K562 (cell line): ENCODE data around the gene ADD3. TPM values are rescaled to one million over a fixed set of nuclear protein-coding genes. Genes with fewer than 3 reads are reported as not detected.

Experiments
- ATAC-seq: fragments of 200-7000 bp; cut with Tn5 transposase; 3 replicates; pipeline ENCODE4 v1.9.1; 2020; ENCODE audit warnings: moderate library complexity
- BruUV-seq: library from RNA; stranded (reverse); fragments of 400-500 nt; replicated peaks from 2 replicates; lab custom pipeline; 2021; lab: Mats Ljungman, UMichigan
- CTCF ChIA-PET: fragments of 300-600 bp; formaldehyde crosslinking; extraction: SDS; loops from one replicate; lab custom pipeline; 2021; ENCODE audit warnings: low intra/inter-chr PET ratio; lab: Yijun Ruan, JAX
- POLR2A ChIA-PET: fragments of 300-600, 350-650 bp; sonication (Branson Sonifier 250); formaldehyde crosslinking; extraction: SDS; loops from one replicate; lab custom pipeline; 2021; ENCODE audit warnings: antibody characterized with exemption, inconsistent platforms; lab: Yijun Ruan, JAX
- DNase-seq, 4 experiments: peaks; one replicate each; pipeline versions ENCODE4 v3.0.0 to v3.0.0-alpha.2; 2011 to 2018; ENCODE audit warnings: low spot score in 3 of 4, mixed read lengths in 3 of 4; ENCODE audit errors: extremely low read depth in 1 of 4
- FAIRE-seq: peaks from 2 replicates; lab custom pipeline; 2011; peaks lifted over from hg19 to GRCh38; lab: Jason Lieb, UNC
- H2AFZ ChIP-seq: 2 replicates; pipeline ENCODE4 v1.6.0; 2011; ENCODE audit warnings: low read depth, low read length, control low read depth, inconsistent platforms
- H3K27ac ChIP-seq: fragments of 200-600 bp; 3 replicates; pipeline ENCODE4 v1.8.0; 2011; ENCODE audit warnings: low read depth, mild to moderate bottlenecking, control low read depth, inconsistent platforms, low read length, moderate library complexity, mixed read lengths; ENCODE audit errors: extremely low read depth
- H3K27me3 ChIP-seq, 2 experiments: fragments of 300-600 bp in 1 of 2; 2 replicates in 1 of 2; 3 replicates in 1 of 2; pipeline versions ENCODE4 v1.6.0 to v1.8.0; 2011; ENCODE audit warnings: inconsistent platforms in 2 of 2, low read length in 2 of 2, mild to moderate bottlenecking in 1 of 2, mixed read lengths in 1 of 2, moderate library complexity in 1 of 2; ENCODE audit not compliant: control insufficient read depth in 2 of 2, insufficient read depth in 2 of 2
- H3K36me3 ChIP-seq: fragments of 300-600 bp; 3 replicates; pipeline ENCODE4 v1.8.0; 2011; ENCODE audit warnings: mild to moderate bottlenecking, low read length, inconsistent platforms; ENCODE audit not compliant: control insufficient read depth, insufficient read depth
- H3K4me1 ChIP-seq, 2 experiments: fragments of 200-600 bp in 1 of 2; replicated peaks in 1 of 2; 2 replicates in 1 of 2; 3 replicates in 1 of 2; pipeline versions ENCODE4 v1.5.1 to v1.8.0; 2011; ENCODE audit warnings: inconsistent platforms in 2 of 2, low read length in 2 of 2, mild to moderate bottlenecking in 1 of 2, mixed read lengths in 1 of 2, moderate library complexity in 1 of 2; ENCODE audit not compliant: control insufficient read depth in 2 of 2, insufficient read depth in 2 of 2
- H3K4me2 ChIP-seq: 2 replicates; pipeline ENCODE4 v1.6.1; 2011; ENCODE audit warnings: low read length, control low read depth, inconsistent platforms, mixed read lengths; ENCODE audit not compliant: insufficient read depth
- H3K4me3 ChIP-seq: fragments of 200-600 bp; sonication (generic), shearing (Covaris generic); 2 replicates; pipeline ENCODE4 v1.5.1; 2016; ENCODE audit warnings: control low read depth, inconsistent platforms
- H3K79me2 ChIP-seq: fragments of 200-600 bp; 3 replicates; pipeline ENCODE4 v1.8.0; 2011; ENCODE audit warnings: low read length, inconsistent platforms; ENCODE audit not compliant: control insufficient read depth, insufficient read depth
- H3K9ac ChIP-seq, 2 experiments: 2 replicates each; pipeline versions ENCODE4 v1.6.0 to v1.6.1; 2011; ENCODE audit warnings: low read depth in 2 of 2, low read length in 2 of 2, control low read depth in 1 of 2, inconsistent platforms in 1 of 2, mild to moderate bottlenecking in 1 of 2, mixed read lengths in 1 of 2; ENCODE audit not compliant: insufficient read depth in 1 of 2
- H3K9me1 ChIP-seq: one replicate; pipeline ENCODE4 v1.6.0; 2011; ENCODE audit warnings: inconsistent platforms, mild to moderate bottlenecking, low read length, moderate library complexity; ENCODE audit not compliant: control insufficient read depth, insufficient read depth
- H3K9me3 ChIP-seq: replicated peaks from 2 replicates; pipeline ENCODE4 v1.5.1; 2011; ENCODE audit warnings: low read depth, low read length, inconsistent platforms; ENCODE audit not compliant: control insufficient read depth, insufficient read depth
- H4K20me1 ChIP-seq: replicated peaks from 2 replicates; pipeline ENCODE4 v1.6.1; 2011; ENCODE audit warnings: low read length, inconsistent platforms, mixed read lengths; ENCODE audit not compliant: control insufficient read depth, insufficient read depth
- FOS ChIP-seq: IDR thresholded peaks from 3 replicates; pipeline ENCODE4 v1.6.1; 2011; ENCODE audit not compliant: insufficient read length; ENCODE audit errors: extremely low read depth
- KAT2B ChIP-seq: IDR thresholded peaks from one replicate; pipeline ENCODE4 v1.6.1; 2012; ENCODE audit warnings: low read depth, mild to moderate bottlenecking, control low read depth, inconsistent platforms, low read length, moderate library complexity
- MCM2 ChIP-seq: fragments of 450-650 bp; IDR thresholded peaks from 2 replicates; pipeline ENCODE4 v1.6.1; 2017; ENCODE audit warnings: low read depth, mild to moderate bottlenecking
- NEUROD1 ChIP-seq: fragments of 150-350 bp; IDR thresholded peaks from 2 replicates; pipeline ENCODE4 v1.6.1; 2014; ENCODE audit warnings: borderline replicate concordance, low read length, low read depth; ENCODE audit not compliant: partially characterized antibody
- NFIX ChIP-seq: fragments of 250-450 bp; sonication (Bioruptor Pico); IDR thresholded peaks from 2 replicates; pipeline ENCODE4 v1.4.0; 2020; ENCODE audit warnings: low read depth, mild to moderate bottlenecking, moderate library complexity
- RBM34 ChIP-seq: fragments of 200-400 bp; formaldehyde crosslinking; IDR thresholded peaks from 2 replicates; pipeline ENCODE4 v1.6.1; 2018; ENCODE audit warnings: low read length, borderline replicate concordance; ENCODE audit not compliant: insufficient read depth
- SIX5 ChIP-seq, 2 experiments: IDR thresholded peaks; 2 replicates each; pipeline ENCODE4 v1.6.1; 2011; ENCODE audit warnings: low read length in 2 of 2, borderline replicate concordance in 1 of 2, low read depth in 1 of 2, mild to moderate bottlenecking in 1 of 2, moderate library complexity in 1 of 2; ENCODE audit not compliant: insufficient read depth in 1 of 2
- STAT5B ChIP-seq: fragments of 250-450 bp; sonication (Bioruptor Pico); IDR thresholded peaks from 2 replicates; pipeline ENCODE4 v1.8.0; 2021; ENCODE audit warnings: mild to moderate bottlenecking, inconsistent platforms
- YBX1 ChIP-seq: fragments of 450-650 bp; IDR thresholded peaks from 2 replicates; pipeline ENCODE4 v1.7.1; 2016; ENCODE audit warnings: mild to moderate bottlenecking
- ZBTB1 ChIP-seq: sonication (generic); formaldehyde crosslinking; IDR thresholded peaks from 2 replicates; pipeline ENCODE4 v1.8.1; 2023; ENCODE audit warnings: missing genetic modification reagents, low read depth, mild to moderate bottlenecking, borderline replicate concordance
- ZBTB17 ChIP-seq: fragments of 450-650 bp; formaldehyde crosslinking; IDR thresholded peaks from 2 replicates; pipeline ENCODE4 v1.4.0; 2020; ENCODE audit warnings: mild to moderate bottlenecking
- WGBS: fragments of 100-300 bp; shearing (Covaris generic); methylation state at CpG from one replicate; pipeline ENCODE4 v1.1.6; 2016; ENCODE audit warnings: low coverage, mixed read lengths; ENCODE audit not compliant: insufficient coverage; ENCODE audit errors: missing lambda C conversion rate; 5-methylcytosine and 5-hydroxymethylcytosine counted together
- in situ Hi-C: fragments of 300-500 bp; cut with MboI; formaldehyde crosslinking; loops from 4 replicates; pipeline ENCODE4 v1.15.0; 2018; ENCODE audit warnings: inconsistent platforms, mixed read lengths
- intact Hi-C: fragments of 100-400 bp; cut with micrococcal nuclease; formaldehyde crosslinking; loops from 2 replicates; pipeline ENCODE4 v1.14.2; 2022
- polyA plus RNA-seq, 8 experiments: library from polyadenylated mRNA; depleted of rRNA in 4 of 8; stranded (reverse) in 5 of 8; unstranded in 3 of 8; fragments of >200 nt; fragmentation: Nextera tagmentation in 2 of 8; fragmentation: Illumina TruSeq in 1 of 8; extraction: Ambion mirVana in 2 of 8; extraction: Trizol in 1 of 8; gene quantifications; 2 replicates each; pipeline versions ENCODE4 v1.2.1 to v1.2.3, GENCODE V29; 2011 to 2014; ENCODE audit warnings: inconsistent platforms in 1 of 8, missing spikeins in 1 of 8
- total RNA-seq, 7 experiments: library from RNA; depleted of rRNA in 6 of 7; stranded (reverse); fragments of >200 nt in 6 of 7; fragmentation: Illumina TruSeq in 2 of 7; extraction: Trizol in 2 of 7; gene quantifications; 2 replicates each; pipeline versions ENCODE4 v1.2.1 to v1.2.3, GENCODE V29; 2011 to 2021; ENCODE audit warnings: low replicate concordance in 1 of 7
- TF ChIP-seq, protein P1 (sequence below): fragments of 250-450 bp; sonication (Bioruptor Pico); IDR thresholded peaks from 2 replicates; pipeline ENCODE4 v1.5.0; 2022; ENCODE audit warnings: mild to moderate bottlenecking

Gene ADD3
- total and polyA plus RNA-seq, 9 of the 15 experiments (the other 6 are each of a cell fraction or from before 2014, with no cell fraction given): 13.2 to 125 (median 31.7) TPM

DNA sequence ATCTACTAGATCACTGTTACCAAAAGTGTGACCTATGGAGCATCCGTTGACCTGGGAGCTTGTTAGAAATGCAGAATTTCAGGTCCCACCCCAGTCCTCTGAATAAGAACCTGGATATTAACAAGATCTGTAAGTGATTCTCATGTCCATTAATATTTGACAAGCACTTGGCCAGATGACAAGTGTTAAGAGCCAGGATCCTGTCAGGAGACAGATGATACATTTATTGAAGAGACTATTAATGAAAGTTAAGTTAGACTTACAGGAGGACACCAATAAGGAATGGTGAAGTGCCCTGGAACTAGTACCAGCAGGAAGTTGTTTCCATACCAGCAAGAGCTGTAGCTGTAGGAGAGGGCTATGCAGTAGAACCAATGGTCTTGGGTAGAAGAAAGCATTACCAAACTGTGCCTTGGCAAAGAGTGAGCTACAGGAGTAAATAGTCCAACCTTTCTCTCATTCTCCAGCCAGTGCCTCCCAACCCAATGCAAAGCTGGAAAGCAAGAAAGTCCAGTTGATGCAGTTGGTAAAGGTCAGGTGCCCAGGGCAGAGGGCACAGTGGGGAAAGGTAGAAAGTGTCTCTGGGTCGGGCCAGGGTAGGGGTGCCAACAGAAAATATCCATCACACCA, 35.3 kb upstream of the ADD3 start:
- Histone ChIP-seq H4K20me1 (no peaks in the 10 kb centered on the region), H3K4me2 (no peak overlapping the region), H3K9ac (no peak overlapping the region), H3K36me3 (no peaks in the 10 kb centered on the region)
- BruUV-seq: no TSS peak
- TF ChIP-seq MCM2 (no peak), NEUROD1 (no peak)
- TF ChIP-seq, all 486 proteins: peak for 0
- FAIRE-seq (no peak), ATAC-seq (no peak), DNase-seq (no peak)
- Histone ChIP-seq H3K4me1 (peaks cover 0 to under 1% of the 10 kb centered on the region in 2 experiments; a peak in 2 of 5 replicates), H3K27me3 (no peaks in the 10 kb centered on the region), H3K9me3 (no peaks in the 10 kb centered on the region), H3K27ac (no peak overlapping the region), H3K9me1 (no peaks in the 10 kb centered on the region), H2AFZ (no peak overlapping the region), H3K4me3 (no peak overlapping the region), H3K79me2 (no peaks in the 10 kb centered on the region)
- ChIA-PET CTCF (no interaction called here), POLR2A (no interaction called here)
- WGBS: 47% methylated on average over 2 of the region's 2 CpGs
- intact Hi-C loops (no loop called here), in situ Hi-C loops (no loop called here)

GRCh38 chr10:109973326-109973829, 34.4 kb upstream of the ADD3 start:
- Histone ChIP-seq H3K4me2 (no peak overlapping the region), H3K27me3 (no peaks in the 10 kb centered on the region), H3K27ac (no peak overlapping the region), H2AFZ (no peak overlapping the region), H4K20me1 (no peaks in the 10 kb centered on the region), H3K79me2 (no peaks in the 10 kb centered on the region), H3K4me1 (no peaks in the 10 kb centered on the region; a peak in 3 of 5 replicates), H3K4me3 (no peak overlapping the region), H3K9me3 (no peaks in the 10 kb centered on the region), H3K9me1 (no peaks in the 10 kb centered on the region), H3K9ac (no peak overlapping the region), H3K36me3 (no peaks in the 10 kb centered on the region)
- in situ Hi-C loops: no loop called here
- DNase-seq (no peak), FAIRE-seq (no peak), ATAC-seq (no peak)
- ChIA-PET CTCF (no interaction called here), POLR2A (no interaction called here)
- intact Hi-C loops: no loop called here
- BruUV-seq: no TSS peak
- 22% methylated on average over 3 of the region's 3 CpGs for WGBS
- TF ChIP-seq RBM34 (no peak), SIX5 (IDR thresholded peaks at IDR 0.05; ENCODE audit: borderline replicate concordance in 1 of 2, insufficient read depth in 1 of 2, low read depth in 1 of 2, low read length in 2 of 2) (no peak), FOS (no peak), KAT2B (no peak), ZBTB17 (CRISPR knock-in tag) (no peak), YBX1 (no peak), NFIX (CRISPR knock-in tag) (no peak), ZBTB1 (CRISPR knock-in tag) (no peak), STAT5B (CRISPR knock-in tag) (no peak)
- TF ChIP-seq, protein P1, sequence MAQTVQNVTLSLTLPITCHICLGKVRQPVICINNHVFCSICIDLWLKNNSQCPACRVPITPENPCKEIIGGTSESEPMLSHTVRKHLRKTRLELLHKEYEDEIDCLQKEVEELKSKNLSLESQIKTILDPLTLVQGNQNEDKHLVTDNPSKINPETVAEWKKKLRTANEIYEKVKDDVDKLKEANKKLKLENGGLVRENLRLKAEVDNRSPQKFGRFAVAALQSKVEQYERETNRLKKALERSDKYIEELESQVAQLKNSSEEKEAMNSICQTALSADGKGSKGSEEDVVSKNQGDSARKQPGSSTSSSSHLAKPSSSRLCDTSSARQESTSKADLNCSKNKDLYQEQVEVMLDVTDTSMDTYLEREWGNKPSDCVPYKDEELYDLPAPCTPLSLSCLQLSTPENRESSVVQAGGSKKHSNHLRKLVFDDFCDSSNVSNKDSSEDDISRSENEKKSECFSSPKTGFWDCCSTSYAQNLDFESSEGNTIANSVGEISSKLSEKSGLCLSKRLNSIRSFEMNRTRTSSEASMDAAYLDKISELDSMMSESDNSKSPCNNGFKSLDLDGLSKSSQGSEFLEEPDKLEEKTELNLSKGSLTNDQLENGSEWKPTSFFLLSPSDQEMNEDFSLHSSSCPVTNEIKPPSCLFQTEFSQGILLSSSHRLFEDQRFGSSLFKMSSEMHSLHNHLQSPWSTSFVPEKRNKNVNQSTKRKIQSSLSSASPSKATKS (CRISPR knock-in tag): no peak
